Hematopoietic multipotent progenitor cell (in vitro differentiated cells): ENCODE measurements around the gene KLHL29. TPM values are rescaled to one million over a fixed set of nuclear protein-coding genes. Genes with fewer than 3 reads are reported as not detected.

Experiments used
- DNase-seq, 3 donors: peaks; one replicate each; pipeline ENCODE4 v3.0.0-alpha.2; 2011 to 2015; ENCODE audit warnings: low read depth in 2 of 3, low spot score in 2 of 3
- total RNA-seq: library from RNA; depleted of rRNA; stranded (reverse); fragments of >200 nt; gene quantifications from one replicate; pipeline ENCODE4 v1.2.3, GENCODE V29; 2012

Gene KLHL29
- total RNA-seq, 1 donor = under 0.01 TPM

- DNase-seq = no peak
These were observed 102.9 kb downstream of the KLHL29 start for GRCh38 chr2:23487735-23488492.

- DNase-seq = no peak
These were observed 103.6 kb downstream of the KLHL29 start for GRCh38 chr2:23488584-23488983.

DNA sequence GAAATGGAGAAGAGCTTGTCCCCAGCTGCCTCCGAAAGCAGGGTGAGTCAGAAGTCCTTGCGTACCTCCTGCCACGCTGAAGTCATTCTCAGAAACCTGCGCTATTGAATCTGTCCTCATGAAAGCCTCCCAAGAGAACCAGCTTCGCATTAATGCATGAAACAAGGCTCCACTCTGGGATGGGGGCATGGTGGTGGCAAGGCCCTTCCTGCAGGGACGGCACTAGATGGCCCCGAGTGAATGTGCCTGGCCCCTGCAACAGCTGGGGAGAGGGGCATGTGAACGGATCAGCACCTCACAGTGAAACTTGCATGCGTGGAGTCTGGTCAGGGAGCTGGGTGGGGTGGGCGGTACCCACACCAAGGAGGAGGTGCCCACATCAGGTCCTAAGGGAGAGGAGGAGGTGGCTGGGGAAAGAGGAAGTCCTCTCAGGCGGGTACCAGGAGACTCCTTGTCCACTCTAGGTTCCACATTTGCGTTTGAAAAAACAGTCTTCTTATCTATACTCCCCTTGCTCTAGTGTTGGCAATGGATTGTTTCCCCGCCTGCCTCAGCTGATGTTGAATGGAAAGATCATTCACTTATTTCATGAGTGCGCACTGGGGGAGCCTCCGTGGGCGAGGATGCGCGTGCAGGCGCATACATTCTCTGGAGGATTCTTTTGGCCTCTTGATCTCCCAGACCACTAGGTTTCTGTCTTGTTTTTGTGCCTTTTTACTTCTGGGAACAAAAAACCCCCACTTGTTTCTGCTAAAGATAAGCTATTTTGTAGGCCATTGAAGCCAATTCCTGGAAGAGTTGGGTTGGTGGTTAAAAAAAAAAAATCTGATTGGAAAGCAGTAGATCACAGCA is 104.7 kb downstream of the KLHL29 start:
- DNase-seq = peak in 1 of 3 donors; percentile 22

DNA sequence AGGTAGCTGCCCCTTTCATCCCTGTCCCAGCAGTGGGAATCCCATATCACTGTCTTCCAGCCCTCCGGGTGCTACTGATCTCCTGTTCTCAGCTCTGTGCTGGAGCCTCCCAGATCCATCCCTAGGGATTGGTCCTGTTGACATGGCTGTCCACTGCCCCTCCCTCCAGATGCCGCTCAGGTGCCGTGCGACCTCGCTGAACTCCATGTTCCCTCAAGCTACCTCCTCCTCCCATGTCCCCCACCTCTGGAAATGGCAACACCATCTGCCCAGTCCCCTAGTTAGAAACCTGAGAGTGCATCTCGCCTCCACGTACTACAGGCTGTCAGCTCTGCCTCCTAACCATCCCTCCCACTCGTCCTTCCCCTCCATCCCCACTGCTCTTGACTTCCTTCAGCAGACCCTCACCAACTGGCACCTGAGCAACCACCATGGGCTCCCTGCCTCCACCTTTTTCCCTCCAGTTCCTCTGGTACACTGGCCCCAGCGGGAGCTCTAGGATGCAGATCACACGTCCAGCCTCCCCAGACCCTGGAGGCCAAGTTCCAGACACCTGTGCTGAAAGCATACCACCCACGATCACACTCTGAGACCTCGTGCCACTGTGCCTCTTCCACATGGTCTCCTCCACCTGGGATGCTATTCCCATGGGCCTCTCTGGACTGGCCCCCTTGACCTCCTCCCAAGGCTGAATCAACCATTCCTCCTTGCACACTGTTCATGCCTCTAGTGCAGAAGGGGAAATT is 106.8 kb downstream of the KLHL29 start:
- DNase-seq = no peak

GRCh38 chr2:23492337-23492675 is 107.3 kb downstream of the KLHL29 start:
- DNase-seq = no peak

- no peak for DNase-seq
These were observed 107.9 kb downstream of the KLHL29 start for GRCh38 chr2:23492921-23493320.

- no peak for DNase-seq
These were observed 108.9 kb downstream of the KLHL29 start for GRCh38 chr2:23493846-23494245.

DNA sequence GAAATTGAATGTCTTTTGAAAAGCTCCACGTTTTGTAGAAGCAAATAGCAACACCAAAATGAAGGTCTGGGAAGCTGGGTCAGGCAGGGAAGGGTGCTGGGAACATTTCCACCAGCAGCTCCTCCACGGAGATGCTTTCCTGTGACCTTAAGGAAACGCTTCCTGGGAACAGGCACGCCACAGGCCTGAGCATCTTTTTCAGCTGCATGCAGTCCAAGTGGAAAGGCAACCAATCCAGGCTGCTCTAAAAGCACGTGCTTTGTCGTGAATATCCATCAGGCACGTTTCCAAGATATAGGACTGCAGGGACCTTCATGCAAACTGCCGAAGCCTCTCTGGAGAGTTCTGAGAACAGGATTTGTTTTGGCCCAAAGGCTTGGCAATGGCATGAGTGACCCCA is 109.3 kb downstream of the KLHL29 start:
- DNase-seq = no peak

DNA sequence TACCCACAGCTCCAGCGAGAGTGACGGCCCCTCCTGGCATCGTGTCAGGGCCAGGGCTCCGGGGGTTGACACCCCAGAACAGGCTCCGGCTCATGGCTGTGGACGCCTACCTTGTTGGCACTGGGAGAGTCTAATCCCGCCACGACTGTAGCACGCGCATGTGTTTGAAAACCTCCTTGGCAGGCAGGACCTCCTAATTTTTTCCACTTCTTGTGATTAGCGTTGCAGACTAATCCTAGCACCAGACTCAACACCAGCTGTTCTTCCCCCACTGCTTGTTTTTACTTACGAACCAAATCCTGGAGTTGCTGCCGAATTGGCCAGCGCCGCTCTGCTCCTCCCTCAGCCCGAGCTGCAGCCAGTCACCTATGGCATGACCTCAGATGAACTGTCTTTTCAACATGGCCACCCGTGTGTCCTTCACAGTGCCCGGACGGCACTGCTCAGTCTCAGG is 110.7 kb downstream of the KLHL29 start:
- no peak for DNase-seq

GRCh38 chr2:23496456-23496855 is 111.5 kb downstream of the KLHL29 start:
- no peak for DNase-seq

GRCh38 chr2:23497063-23497462 is 112.1 kb downstream of the KLHL29 start:
- peak in 2 of 3 donors; percentile 77 to 79 for DNase-seq

- DNase-seq = no peak
These were observed 112.6 kb downstream of the KLHL29 start for GRCh38 chr2:23497536-23497935.

- DNase-seq = no peak
These were observed 114.0 kb downstream of the KLHL29 start for GRCh38 chr2:23498943-23499342.

GRCh38 chr2:23499439-23499838 is 114.5 kb downstream of the KLHL29 start:
- DNase-seq = no peak

DNA sequence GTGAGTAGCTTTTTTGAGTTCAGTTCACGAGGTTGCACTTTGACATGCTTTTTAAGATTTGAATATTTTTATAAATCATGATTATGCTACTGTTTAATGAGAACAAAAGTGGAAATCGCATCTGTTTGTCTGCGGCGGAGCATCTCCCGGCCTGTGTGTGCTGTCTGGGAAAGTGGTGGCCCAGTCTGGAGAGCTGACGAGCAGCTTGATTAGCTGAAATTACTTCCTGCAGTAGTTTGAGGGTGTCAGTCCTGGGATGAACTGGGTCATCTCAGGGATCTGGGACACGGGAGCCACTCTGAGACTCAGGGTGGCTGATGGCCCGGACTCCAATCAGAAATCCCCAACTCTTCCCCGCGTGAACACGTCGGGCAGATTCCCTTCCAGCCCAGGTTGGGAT is 115.9 kb downstream of the KLHL29 start:
- DNase-seq = no peak

DNA sequence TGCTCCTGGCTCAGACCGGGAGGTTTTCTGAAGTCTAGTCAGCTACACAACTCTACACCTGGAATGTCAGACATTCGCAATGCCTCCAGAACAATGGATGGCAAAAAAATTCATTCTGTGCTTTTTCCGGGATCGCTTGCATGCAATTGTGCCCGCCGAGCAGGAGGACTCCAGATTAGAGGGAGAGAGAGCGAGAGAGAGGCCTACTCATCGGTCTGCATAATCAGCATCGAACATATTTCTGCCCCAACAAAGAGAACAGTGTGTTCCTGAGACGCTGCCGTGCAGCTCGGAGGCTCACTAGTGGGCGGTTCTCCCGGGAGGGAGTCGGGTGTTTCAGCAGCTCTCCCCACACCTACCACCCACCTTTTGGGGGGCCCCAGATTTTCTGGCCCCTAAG is 117.1 kb downstream of the KLHL29 start:
- DNase-seq = no peak

DNA sequence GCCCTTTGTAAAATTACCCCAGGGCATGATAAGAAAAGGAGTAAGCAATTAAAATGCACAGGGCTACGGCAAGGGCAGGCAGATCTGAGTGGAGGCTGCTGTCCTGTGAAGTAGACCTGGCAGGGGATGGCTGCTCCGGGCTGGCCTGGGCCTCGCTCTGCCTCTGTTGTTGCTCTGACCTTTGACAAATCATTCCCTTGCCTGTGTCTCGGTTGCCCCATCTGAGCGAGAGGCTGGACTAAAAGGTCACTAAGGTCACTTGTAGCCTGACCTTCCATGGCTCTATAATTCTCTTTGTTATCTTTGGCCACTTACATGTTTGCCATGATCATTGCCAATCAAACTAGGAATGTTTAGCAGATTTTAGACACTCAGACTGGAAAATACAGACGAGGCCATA is 118.1 kb downstream of the KLHL29 start:
- no peak for DNase-seq

GRCh38 chr2:23503682-23504081 is 118.7 kb downstream of the KLHL29 start:
- DNase-seq = peak in 2 of 3 donors; percentile 26 to 68

DNA sequence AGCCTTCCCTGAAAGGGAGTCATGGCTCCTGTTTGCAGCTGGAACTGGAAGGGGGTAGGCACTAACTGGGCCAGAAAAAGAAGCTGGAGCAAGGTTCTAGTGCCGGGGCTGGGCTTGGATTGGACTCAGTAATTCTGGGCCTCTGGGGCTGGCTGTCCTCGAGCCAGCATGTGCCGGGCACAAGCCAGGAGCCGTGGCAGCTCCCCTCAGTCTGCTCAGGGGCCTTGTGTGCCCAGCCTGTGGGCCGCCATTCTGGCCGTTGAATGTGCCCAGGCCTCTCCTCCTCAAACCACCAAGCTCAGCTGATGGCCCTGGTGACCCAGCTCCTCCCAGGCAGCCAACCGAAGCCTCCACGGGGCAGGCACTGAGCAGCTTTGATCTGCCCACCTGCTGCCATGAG is 119.6 kb downstream of the KLHL29 start:
- DNase-seq = no peak

- no peak for DNase-seq
These were observed 120.4 kb downstream of the KLHL29 start for GRCh38 chr2:23505218-23505983.

GRCh38 chr2:23505984-23506380 is 121.0 kb downstream of the KLHL29 start:
- no peak for DNase-seq
